Measurements from ENCODE around the gene SERPINA4.

The SERPINA4 gene

GRCh38 chr14:94548999-94549985, 11.9 kb upstream of the SERPINA4 start:
- no peak overlapping the region for H3K4me3 Mint-ChIP-seq
- no peaks in the 10 kb centered on the region for H3K36me3 Mint-ChIP-seq
- peaks cover 15% of the 10 kb centered on the region for H3K27me3 Mint-ChIP-seq
- H3K9me3 Mint-ChIP-seq, result peaks cover 9% of the 10 kb centered on the region
- no peak overlapping the region for H3K27ac Mint-ChIP-seq
- H3K4me1 Mint-ChIP-seq, result no peaks in the 10 kb centered on the region
- no peak for ATAC-seq

- Mint-ChIP-seq H3K4me1 (no peaks in the 10 kb centered on the region), H3K27ac (no peak overlapping the region), H3K4me3 (no peak overlapping the region), H3K27me3 (peaks cover 15% of the 10 kb centered on the region), H3K9me3 (peaks cover 14% of the 10 kb centered on the region), H3K36me3 (no peaks in the 10 kb centered on the region)
- ATAC-seq, result no peak
These were observed 11.2 kb upstream of the SERPINA4 start for GRCh38 chr14:94550041-94550440.

GRCh38 chr14:94555991-94556390, 5.3 kb upstream of the SERPINA4 start:
- Mint-ChIP-seq H3K4me3 (no peak overlapping the region), H3K36me3 (no peaks in the 10 kb centered on the region), H3K27ac (no peak overlapping the region), H3K9me3 (peaks cover 16% of the 10 kb centered on the region), H3K4me1 (no peaks in the 10 kb centered on the region), H3K27me3 (peaks cover 15% of the 10 kb centered on the region)
- no peak for ATAC-seq

GRCh38 chr14:94557327-94557726, 3.9 kb upstream of the SERPINA4 start:
- H3K27me3 Mint-ChIP-seq, result peaks cover 15% of the 10 kb centered on the region
- peaks cover 16% of the 10 kb centered on the region for H3K9me3 Mint-ChIP-seq
- no peak overlapping the region for H3K4me3 Mint-ChIP-seq
- H3K36me3 Mint-ChIP-seq, result no peaks in the 10 kb centered on the region
- no peak overlapping the region for H3K27ac Mint-ChIP-seq
- no peak for ATAC-seq
- no peaks in the 10 kb centered on the region for H3K4me1 Mint-ChIP-seq

GRCh38 chr14:94558842-94559241, 2.4 kb upstream of the SERPINA4 start:
- H3K27me3 Mint-ChIP-seq, result peaks cover 2% of the 10 kb centered on the region

GRCh38 chr14:94559638-94560290, 1.5 kb upstream of the SERPINA4 start:
- H3K27me3 Mint-ChIP-seq, result no peaks in the 10 kb centered on the region
- no peak overlapping the region for H3K27ac Mint-ChIP-seq
- H3K9me3 Mint-ChIP-seq, result peaks cover 10% of the 10 kb centered on the region
- H3K36me3 Mint-ChIP-seq, result no peaks in the 10 kb centered on the region
- no peaks in the 10 kb centered on the region for H3K4me1 Mint-ChIP-seq
- ATAC-seq, result no peak
- H3K4me3 Mint-ChIP-seq, result no peak overlapping the region

More at GRCh38 chr14:94558842-94559241, 2.4 kb upstream of the SERPINA4 start:
- no peak overlapping the region for H3K4me3 Mint-ChIP-seq
- peaks cover 12% of the 10 kb centered on the region for H3K9me3 Mint-ChIP-seq
- H3K4me1 Mint-ChIP-seq, result no peaks in the 10 kb centered on the region
- H3K36me3 Mint-ChIP-seq, result no peaks in the 10 kb centered on the region
- no peak for ATAC-seq
- no peak overlapping the region for H3K27ac Mint-ChIP-seq

- ATAC-seq, result no peak
- Mint-ChIP-seq H3K9me3 (peaks cover 8% of the 10 kb centered on the region), H3K27me3 (no peaks in the 10 kb centered on the region), H3K36me3 (no peaks in the 10 kb centered on the region), H3K4me1 (no peaks in the 10 kb centered on the region), H3K27ac (no peak overlapping the region), H3K4me3 (no peak overlapping the region)
These were observed 964 bp upstream of the SERPINA4 start for GRCh38 chr14:94560291-94560665.

- ATAC-seq, result no peak
- H3K27ac Mint-ChIP-seq, result no peak overlapping the region
- no peaks in the 10 kb centered on the region for H3K4me1 Mint-ChIP-seq
- H3K9me3 Mint-ChIP-seq, result peaks cover 8% of the 10 kb centered on the region
- H3K4me3 Mint-ChIP-seq, result no peak overlapping the region
- H3K27me3 Mint-ChIP-seq, result no peaks in the 10 kb centered on the region
- no peaks in the 10 kb centered on the region for H3K36me3 Mint-ChIP-seq
These were observed 391 bp downstream of the SERPINA4 start for GRCh38 chr14:94561656-94562010.

GRCh38 chr14:94562022-94562421, 780 bp downstream of the SERPINA4 start:
- Mint-ChIP-seq H3K9me3 (peaks cover 8% of the 10 kb centered on the region), H3K36me3 (no peaks in the 10 kb centered on the region), H3K4me1 (no peaks in the 10 kb centered on the region), H3K27ac (no peak overlapping the region), H3K4me3 (no peak overlapping the region), H3K27me3 (no peaks in the 10 kb centered on the region)
- ATAC-seq, result no peak

- Mint-ChIP-seq H3K9me3 (peaks cover 8% of the 10 kb centered on the region), H3K4me1 (no peaks in the 10 kb centered on the region), H3K36me3 (no peaks in the 10 kb centered on the region), H3K27ac (no peak overlapping the region), H3K4me3 (no peak overlapping the region), H3K27me3 (no peaks in the 10 kb centered on the region)
- ATAC-seq, result no peak
These were observed 2.0 kb downstream of the SERPINA4 start for GRCh38 chr14:94562941-94563883.

- H3K36me3 Mint-ChIP-seq, result no peaks in the 10 kb centered on the region
- H3K4me1 Mint-ChIP-seq, result no peaks in the 10 kb centered on the region
- H3K9me3 Mint-ChIP-seq, result peaks cover 8% of the 10 kb centered on the region
- no peak overlapping the region for H3K4me3 Mint-ChIP-seq
- H3K27me3 Mint-ChIP-seq, result no peaks in the 10 kb centered on the region
- ATAC-seq, result no peak
- H3K27ac Mint-ChIP-seq, result no peak overlapping the region
These were observed 3.1 kb downstream of the SERPINA4 start for GRCh38 chr14:94564381-94564780.

- H3K27ac Mint-ChIP-seq, result no peak overlapping the region
- no peaks in the 10 kb centered on the region for H3K27me3 Mint-ChIP-seq
- no peaks in the 10 kb centered on the region for H3K36me3 Mint-ChIP-seq
- no peak for ATAC-seq
- no peaks in the 10 kb centered on the region for H3K4me1 Mint-ChIP-seq
- H3K9me3 Mint-ChIP-seq, result peaks cover 8% of the 10 kb centered on the region
- H3K4me3 Mint-ChIP-seq, result no peak overlapping the region
These were observed 6.9 kb downstream of the SERPINA4 start for GRCh38 chr14:94568186-94568585.

GRCh38 chr14:94569381-94570001, 8.2 kb downstream of the SERPINA4 start:
- H3K9me3 Mint-ChIP-seq, result peaks cover 8% of the 10 kb centered on the region
- H3K4me3 Mint-ChIP-seq, result no peak overlapping the region
- H3K36me3 Mint-ChIP-seq, result no peaks in the 10 kb centered on the region
- H3K27ac Mint-ChIP-seq, result no peak overlapping the region
- H3K27me3 Mint-ChIP-seq, result no peaks in the 10 kb centered on the region
- ATAC-seq, result no peak
- no peaks in the 10 kb centered on the region for H3K4me1 Mint-ChIP-seq

- Mint-ChIP-seq H3K4me3 (no peak overlapping the region), H3K9me3 (peaks cover 5% of the 10 kb centered on the region), H3K36me3 (no peaks in the 10 kb centered on the region), H3K27ac (no peak overlapping the region), H3K27me3 (no peaks in the 10 kb centered on the region), H3K4me1 (no peaks in the 10 kb centered on the region)
- peak; percentile 32 for ATAC-seq
These were observed 8.8 kb downstream of the SERPINA4 start for GRCh38 chr14:94570002-94570400.

- Mint-ChIP-seq H3K4me3 (no peak overlapping the region), H3K4me1 (no peaks in the 10 kb centered on the region), H3K27me3 (no peaks in the 10 kb centered on the region), H3K36me3 (no peaks in the 10 kb centered on the region), H3K27ac (no peak overlapping the region), H3K9me3 (peaks cover 5% of the 10 kb centered on the region)
- no peak for ATAC-seq
These were observed 9.2 kb downstream of the SERPINA4 start for GRCh38 chr14:94570440-94570839.

Measured in stimulated activated memory B cell treated with anti-CD40 and anti-IgM and Interleukin-4, amounts not matched to agents 10 μg/mL and 1 μg/mL and 100 μg/mL, for 72 hours (primary cell).